Measurements from ENCODE around the gene KCNQ1. TPM values are rescaled to one million over a fixed set of nuclear protein-coding genes. Genes with fewer than 3 reads are reported as not detected.

Gene KCNQ1
- total RNA-seq, 1 experiment from 2014 or later = 1.0 TPM

- CTCF ChIA-PET = no interaction called here
- DNase-seq = no peak
- H3K27me3 Mint-ChIP-seq (ENCODE audit: insufficient read depth, unreplicated experiment) = peaks cover 2% of the 10 kb centered on the region
- POLR2A ChIA-PET = no interaction called here
- no peaks in the 10 kb centered on the region for H3K9me3 ChIP-seq
- no peak overlapping the region for H3K4me3 ChIP-seq (ENCODE audit: low read depth, low read length)
- no peaks in the 10 kb centered on the region for H3K4me1 Mint-ChIP-seq (ENCODE audit: low read depth, unreplicated experiment)
- H3K9me3 Mint-ChIP-seq (ENCODE audit: unreplicated experiment) = no peaks in the 10 kb centered on the region
- no peak overlapping the region for H3K4me3 Mint-ChIP-seq (ENCODE audit: unreplicated experiment)
- H3K36me3 Mint-ChIP-seq (ENCODE audit: insufficient read depth, unreplicated experiment) = no peaks in the 10 kb centered on the region
- no TSS peak for BruUV-seq (replicated peaks)
- no peak for TF ChIP-seq CTCF (IDR thresholded peaks at IDR 0.05; ENCODE audit: insufficient read depth in 1 of 2, low read depth in 1 of 2, low read length in 1 of 2, severe bottlenecking in 1 of 2, unreplicated experiment in 1 of 2)
- H3K36me3 ChIP-seq (ENCODE audit: control insufficient read depth, insufficient read depth, low read length) = no peaks in the 10 kb centered on the region
- H3K27ac Mint-ChIP-seq (ENCODE audit: unreplicated experiment) = no peak overlapping the region
- no peaks in the 10 kb centered on the region; the same call in 1 of the 2 replicates for H3K27me3 ChIP-seq (replicated peaks; ENCODE audit: control insufficient read depth, insufficient read depth, low read length)
- H3K4me1 ChIP-seq = no peaks in the 10 kb centered on the region
- intact Hi-C loops (cut with micrococcal nuclease; ENCODE audit: unreplicated experiment) = no loop called here
Observed at GRCh38 chr11:2587976-2588748, 143.4 kb downstream of the KCNQ1 start.

GRCh38 chr11:2588809-2589537, 144.2 kb downstream of the KCNQ1 start:
- ChIA-PET CTCF (no interaction called here), POLR2A (no interaction called here)
- H3K4me1 Mint-ChIP-seq (ENCODE audit: low read depth, unreplicated experiment) = no peaks in the 10 kb centered on the region
- no TSS peak for BruUV-seq (replicated peaks)
- intact Hi-C loops (cut with micrococcal nuclease; ENCODE audit: unreplicated experiment) = no loop called here
- Histone ChIP-seq H3K9me3 (no peaks in the 10 kb centered on the region; the same call in 1 of the 2 replicates), H3K4me3 (ENCODE audit: low read depth, low read length) (no peak overlapping the region), H3K4me1 (no peaks in the 10 kb centered on the region), H3K36me3 (ENCODE audit: control insufficient read depth, insufficient read depth, low read length) (no peaks in the 10 kb centered on the region), H3K27me3 (replicated peaks; ENCODE audit: control insufficient read depth, insufficient read depth, low read length) (no peaks in the 10 kb centered on the region; the same call in 1 of the 2 replicates)
- no peaks in the 10 kb centered on the region for H3K9me3 Mint-ChIP-seq (ENCODE audit: unreplicated experiment)
- peak in 1 of 2 experiments; percentile 39 for DNase-seq
- no peak overlapping the region for H3K27ac Mint-ChIP-seq (ENCODE audit: unreplicated experiment)
- H3K4me3 Mint-ChIP-seq (ENCODE audit: unreplicated experiment) = no peak overlapping the region
- no peaks in the 10 kb centered on the region for H3K36me3 Mint-ChIP-seq (ENCODE audit: insufficient read depth, unreplicated experiment)
- H3K27me3 Mint-ChIP-seq (ENCODE audit: insufficient read depth, unreplicated experiment) = peaks cover 4% of the 10 kb centered on the region
- no peak for TF ChIP-seq CTCF (IDR thresholded peaks at IDR 0.05; ENCODE audit: insufficient read depth in 1 of 2, low read depth in 1 of 2, low read length in 1 of 2, severe bottlenecking in 1 of 2, unreplicated experiment in 1 of 2)

- Histone ChIP-seq H3K27me3 (replicated peaks; ENCODE audit: control insufficient read depth, insufficient read depth, low read length) (no peaks in the 10 kb centered on the region; the same call in 1 of the 2 replicates), H3K4me1 (no peaks in the 10 kb centered on the region), H3K9me3 (no peaks in the 10 kb centered on the region; the same call in 1 of the 2 replicates), H3K4me3 (ENCODE audit: low read depth, low read length) (no peak overlapping the region), H3K36me3 (ENCODE audit: control insufficient read depth, insufficient read depth, low read length) (no peaks in the 10 kb centered on the region)
- Mint-ChIP-seq H3K9me3 (ENCODE audit: unreplicated experiment) (no peaks in the 10 kb centered on the region), H3K36me3 (ENCODE audit: insufficient read depth, unreplicated experiment) (no peaks in the 10 kb centered on the region), H3K4me1 (ENCODE audit: low read depth, unreplicated experiment) (no peaks in the 10 kb centered on the region), H3K27me3 (ENCODE audit: insufficient read depth, unreplicated experiment) (peaks cover 6% of the 10 kb centered on the region), H3K4me3 (ENCODE audit: unreplicated experiment) (no peak overlapping the region), H3K27ac (ENCODE audit: unreplicated experiment) (no peak overlapping the region)
- no peak for TF ChIP-seq CTCF (IDR thresholded peaks at IDR 0.05; ENCODE audit: insufficient read depth in 1 of 2, low read depth in 1 of 2, low read length in 1 of 2, severe bottlenecking in 1 of 2, unreplicated experiment in 1 of 2)
- no TSS peak for BruUV-seq (replicated peaks)
- ChIA-PET POLR2A (no interaction called here), CTCF (no interaction called here)
- DNase-seq = no peak
- intact Hi-C loops (cut with micrococcal nuclease; ENCODE audit: unreplicated experiment) = no loop called here
Observed at GRCh38 chr11:2589538-2589934, 144.7 kb downstream of the KCNQ1 start.

All from Caco-2 (cell line).